ENCODE measurements around the gene OTOF.

DNA sequence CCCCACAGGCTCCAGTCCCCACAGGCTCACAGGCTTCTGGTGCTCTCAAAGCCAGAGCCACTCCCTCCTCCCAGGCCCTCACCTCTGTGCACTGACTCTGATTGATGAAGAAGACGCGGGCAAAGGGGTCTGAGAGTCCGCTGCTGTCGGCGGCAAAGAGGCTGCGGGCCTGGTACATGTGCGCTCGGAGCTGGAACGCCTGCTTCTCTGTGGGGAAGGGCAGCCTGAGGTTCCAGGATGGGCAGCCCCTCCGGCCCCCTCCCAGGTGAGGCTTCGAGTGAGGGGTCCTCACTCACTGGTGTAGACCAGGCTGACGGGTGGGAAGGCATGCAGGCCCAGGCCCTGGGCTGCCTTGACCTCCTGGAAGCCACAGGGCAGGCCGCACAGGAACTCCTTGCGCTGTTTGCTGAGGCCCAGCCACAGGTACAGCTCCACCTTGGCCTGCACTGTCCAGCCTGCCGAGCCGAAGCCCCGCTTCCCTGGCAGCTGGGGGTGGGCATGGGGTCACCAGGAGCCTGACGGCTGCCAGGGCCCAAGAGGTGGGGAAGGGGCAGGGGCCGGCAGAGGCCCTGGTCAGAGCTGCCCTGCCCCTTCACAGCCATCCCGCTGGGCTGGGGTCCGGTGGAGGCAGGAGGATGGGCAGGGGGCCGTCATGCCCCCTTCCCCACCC lies 2.0 kb downstream of the OTOF start:
- no peak for TF ChIP-seq CTCF (IDR thresholded peaks at IDR 0.05; ENCODE audit: low read length)
- no peak for TF ChIP-seq EZH2 (optimal IDR thresholded peaks at IDR 0.05; ENCODE audit: low read depth, low read length)

All from MM.1S (cell line).